MM.1S (cell line): ENCODE results near the gene IL18BP.

ENCODE experiments used
- EZH2 ChIP-seq: fragments of 300-600 bp; sonication (generic); optimal IDR thresholded peaks from 2 replicates; pipeline ENCODE3; 2017; ENCODE audit warnings: low read depth, mild to moderate bottlenecking, antibody characterized with exemption, low read length, mixed read lengths
- EZH2phosphoT487 ChIP-seq: fragments of 300-600 bp; sonication (generic); IDR thresholded peaks from 2 replicates; pipeline ENCODE4 v1.6.1; 2018; ENCODE audit warnings: antibody characterized with exemption, low read length
- TF ChIP-seq, protein P1 (sequence below): fragments of 300-600 bp; sonication (generic); IDR thresholded peaks from 2 replicates; pipeline ENCODE4 v1.5.1; 2016; ENCODE audit warnings: antibody characterized with exemption, low read length, mixed read lengths

DNA sequence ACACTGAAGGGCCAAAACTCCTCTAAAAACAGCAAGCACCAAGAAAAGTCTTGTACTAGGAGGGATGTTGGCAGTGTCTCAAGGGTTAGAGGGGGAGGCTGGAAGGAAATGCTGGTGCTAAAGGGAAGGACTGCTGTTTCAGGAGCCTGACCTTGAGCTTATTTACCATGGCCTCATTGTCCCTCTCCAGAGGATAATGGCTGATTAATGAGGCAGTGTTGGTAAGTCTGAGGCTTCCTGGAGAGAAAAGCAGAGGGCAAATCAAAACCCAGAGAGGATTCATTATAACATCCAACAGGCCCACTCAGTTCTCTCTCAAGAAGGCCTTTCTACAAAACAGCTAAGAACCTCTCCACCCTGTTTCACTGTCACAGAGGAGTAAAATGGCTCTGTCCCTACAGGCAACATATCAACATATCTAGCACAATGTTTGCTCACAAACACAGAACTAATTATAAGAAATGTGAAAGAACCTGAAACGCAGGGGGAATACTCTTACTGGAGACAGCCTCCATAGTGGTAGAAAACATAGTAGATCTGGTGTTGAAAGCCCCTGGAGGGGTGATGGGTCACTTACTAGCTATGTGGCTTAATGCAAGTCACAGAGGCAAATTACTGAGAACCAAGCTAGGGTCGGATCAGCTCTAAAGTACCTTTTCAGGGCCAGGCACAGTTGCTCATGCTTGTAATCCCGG is 50.2 kb downstream of the IL18BP start:
- no peak for TF ChIP-seq EZH2phosphoT487
- TF ChIP-seq, protein P1, sequence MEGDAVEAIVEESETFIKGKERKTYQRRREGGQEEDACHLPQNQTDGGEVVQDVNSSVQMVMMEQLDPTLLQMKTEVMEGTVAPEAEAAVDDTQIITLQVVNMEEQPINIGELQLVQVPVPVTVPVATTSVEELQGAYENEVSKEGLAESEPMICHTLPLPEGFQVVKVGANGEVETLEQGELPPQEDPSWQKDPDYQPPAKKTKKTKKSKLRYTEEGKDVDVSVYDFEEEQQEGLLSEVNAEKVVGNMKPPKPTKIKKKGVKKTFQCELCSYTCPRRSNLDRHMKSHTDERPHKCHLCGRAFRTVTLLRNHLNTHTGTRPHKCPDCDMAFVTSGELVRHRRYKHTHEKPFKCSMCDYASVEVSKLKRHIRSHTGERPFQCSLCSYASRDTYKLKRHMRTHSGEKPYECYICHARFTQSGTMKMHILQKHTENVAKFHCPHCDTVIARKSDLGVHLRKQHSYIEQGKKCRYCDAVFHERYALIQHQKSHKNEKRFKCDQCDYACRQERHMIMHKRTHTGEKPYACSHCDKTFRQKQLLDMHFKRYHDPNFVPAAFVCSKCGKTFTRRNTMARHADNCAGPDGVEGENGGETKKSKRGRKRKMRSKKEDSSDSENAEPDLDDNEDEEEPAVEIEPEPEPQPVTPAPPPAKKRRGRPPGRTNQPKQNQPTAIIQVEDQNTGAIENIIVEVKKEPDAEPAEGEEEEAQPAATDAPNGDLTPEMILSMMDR: no peak
- TF ChIP-seq EZH2: no peak
